HuH-7.5 (cell line): ENCODE measurements around the gene SDK2.

ENCODE experiments used
- DNase-seq: peaks from one replicate; pipeline ENCODE4 v3.0.0; 2011; ENCODE audit warnings: low spot score

The SDK2 gene

DNA sequence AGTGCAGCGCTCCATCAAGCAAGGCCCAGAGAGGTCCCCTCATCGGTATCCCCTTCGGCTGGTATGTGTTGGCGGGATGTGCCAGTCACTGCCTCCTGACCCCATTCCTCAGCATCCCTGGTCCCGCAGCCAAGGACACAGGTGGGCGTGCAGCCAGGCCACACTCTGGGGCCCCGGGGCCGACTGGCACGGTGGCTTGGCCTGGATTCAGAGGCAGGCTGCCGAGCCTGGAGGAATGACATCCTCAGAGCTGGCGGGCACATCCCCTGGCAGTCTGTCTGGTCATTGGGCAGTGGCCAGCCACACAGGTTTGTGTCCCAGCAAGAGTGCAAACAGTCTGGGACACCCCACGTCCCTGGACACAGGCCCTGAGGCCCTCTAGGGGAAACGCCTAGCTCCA, 111.1 kb downstream of the SDK2 start:
- DNase-seq: no peak

DNA sequence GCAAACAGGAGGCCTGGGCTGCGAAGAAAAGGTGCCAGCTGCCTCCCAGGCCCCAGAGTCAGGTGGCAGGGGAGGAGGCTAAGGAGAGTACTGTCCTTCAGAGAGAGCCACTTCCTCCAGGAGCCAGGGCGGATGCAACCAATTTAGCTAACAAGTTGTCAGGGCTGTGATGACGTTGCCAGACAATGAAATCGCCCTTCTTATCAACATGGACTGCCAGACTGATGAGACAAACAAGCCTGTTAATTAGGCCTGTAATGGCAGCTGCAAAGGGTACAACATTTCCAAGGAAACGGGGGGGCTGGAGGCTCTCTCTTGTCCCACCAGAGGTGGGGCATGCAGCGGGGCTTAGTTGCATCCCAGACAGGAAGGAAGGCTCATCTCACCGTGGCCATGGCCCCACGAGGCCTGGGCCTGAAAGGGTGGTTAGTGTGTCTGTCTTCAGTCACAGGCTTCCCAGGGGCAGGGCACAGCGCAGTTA, 111.8 kb downstream of the SDK2 start:
- DNase-seq: no peak

DNA sequence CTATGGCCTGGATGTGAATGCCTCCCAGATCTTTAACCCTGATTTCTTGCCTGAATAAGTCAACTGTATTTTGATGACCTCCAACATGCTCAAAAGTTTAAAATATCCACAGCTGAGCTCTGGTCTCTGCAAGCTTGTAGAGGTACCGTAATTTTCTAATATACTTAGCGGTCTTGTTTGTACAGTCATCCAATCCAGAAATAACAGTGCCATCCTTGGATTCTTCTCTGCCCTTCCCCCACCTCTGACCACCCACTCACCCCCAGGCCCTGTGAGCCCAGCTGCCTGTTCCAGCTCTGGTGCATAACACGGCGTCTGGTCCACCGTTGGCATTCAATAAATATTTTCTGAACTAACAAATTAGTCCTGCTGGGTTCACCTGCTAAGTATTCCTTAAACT, 113.1 kb downstream of the SDK2 start:
- DNase-seq: no peak

DNA sequence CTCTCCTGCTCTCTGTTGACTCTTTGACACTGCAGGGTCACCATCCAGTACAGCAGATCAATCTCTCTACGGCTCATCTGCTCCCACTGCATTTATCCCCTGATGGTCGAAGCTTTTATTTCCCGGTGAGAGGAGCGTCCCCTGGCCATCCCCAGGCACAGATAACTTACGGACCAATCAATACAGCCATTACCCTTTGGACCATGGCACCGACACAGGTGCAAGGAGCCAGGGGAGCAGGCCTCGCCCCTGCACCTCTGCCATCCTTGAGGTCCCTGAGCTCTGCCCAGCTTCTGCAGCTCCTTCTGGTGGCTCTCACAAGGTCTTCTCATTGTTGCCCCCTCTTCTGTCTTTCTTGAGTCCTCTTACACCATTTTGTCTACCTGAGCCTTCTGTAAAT, 115.6 kb downstream of the SDK2 start:
- DNase-seq: no peak

DNA sequence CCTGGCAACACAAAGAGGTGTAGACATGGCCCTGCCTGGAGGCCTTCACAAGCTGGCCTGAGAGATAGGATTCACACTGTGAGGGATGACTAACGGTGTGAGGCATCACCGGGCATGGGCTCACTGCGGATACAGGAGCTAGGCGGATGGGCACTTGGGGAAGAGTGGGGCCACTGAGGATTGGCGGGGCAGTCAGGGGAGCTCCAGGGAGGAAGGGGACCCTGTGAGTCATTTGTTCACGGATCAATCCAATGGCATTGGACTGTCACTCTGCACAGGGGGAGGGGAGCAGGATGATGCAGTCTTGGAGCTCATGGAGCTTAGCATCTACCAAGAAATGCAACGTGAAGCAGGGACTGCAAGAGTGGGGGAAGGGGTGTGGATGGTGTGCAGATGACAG, 117.3 kb downstream of the SDK2 start:
- no peak for DNase-seq

DNA sequence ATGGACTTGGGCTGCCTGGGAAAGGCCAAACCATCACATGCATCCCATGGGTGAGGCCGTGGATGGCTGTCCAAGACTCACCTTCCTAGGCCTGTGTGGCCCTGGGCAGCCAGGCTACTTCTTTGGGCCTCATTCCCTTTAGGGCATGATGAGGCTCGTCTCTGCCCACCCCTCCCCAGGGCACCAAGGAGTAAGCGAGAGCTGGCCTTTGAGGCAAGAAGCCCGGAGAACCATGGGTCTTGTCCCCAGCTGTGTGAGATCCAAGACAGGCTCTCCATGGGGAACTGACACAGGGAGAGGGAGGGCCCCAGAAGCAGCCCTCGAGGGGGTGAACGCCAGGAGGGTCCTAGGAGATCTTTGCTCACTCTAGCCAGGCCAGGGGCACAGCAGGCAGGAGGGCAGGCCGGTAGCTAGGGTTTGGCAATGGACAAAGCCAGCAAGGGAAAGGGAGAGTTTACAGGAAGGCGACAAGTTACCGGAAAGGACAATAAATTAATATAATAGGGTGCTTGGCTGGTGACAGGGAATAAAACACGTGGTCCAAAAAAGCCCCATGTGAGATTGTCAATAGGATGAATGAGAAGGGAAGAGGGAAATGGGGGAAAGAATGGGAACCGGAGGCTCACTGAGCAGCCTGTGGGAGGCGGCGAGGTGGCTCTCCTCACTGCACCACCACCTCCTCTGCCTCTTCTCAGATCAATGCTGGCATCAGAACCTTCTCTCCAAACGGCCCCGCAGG, 119.1 kb downstream of the SDK2 start:
- DNase-seq: no peak

DNA sequence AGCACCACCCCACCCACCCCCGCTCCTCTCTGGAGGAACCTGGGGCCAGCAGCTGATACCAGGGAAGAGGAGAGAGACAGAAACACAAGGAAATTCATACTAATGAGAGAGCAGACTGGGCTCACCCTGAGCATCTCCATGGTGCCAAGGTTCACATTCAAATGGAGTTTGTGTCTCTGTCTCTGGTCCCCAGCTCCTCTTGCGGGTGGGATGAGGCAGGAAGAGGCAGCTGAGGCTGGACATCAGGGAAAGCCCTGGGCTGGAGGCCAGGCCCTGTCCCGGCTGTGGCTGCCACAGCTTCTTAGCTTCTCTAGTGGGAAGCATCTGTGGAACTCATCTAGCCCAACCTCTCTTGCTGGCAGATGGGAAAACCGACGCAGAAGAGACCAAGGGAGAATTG, 121.5 kb downstream of the SDK2 start:
- no peak for DNase-seq

DNA sequence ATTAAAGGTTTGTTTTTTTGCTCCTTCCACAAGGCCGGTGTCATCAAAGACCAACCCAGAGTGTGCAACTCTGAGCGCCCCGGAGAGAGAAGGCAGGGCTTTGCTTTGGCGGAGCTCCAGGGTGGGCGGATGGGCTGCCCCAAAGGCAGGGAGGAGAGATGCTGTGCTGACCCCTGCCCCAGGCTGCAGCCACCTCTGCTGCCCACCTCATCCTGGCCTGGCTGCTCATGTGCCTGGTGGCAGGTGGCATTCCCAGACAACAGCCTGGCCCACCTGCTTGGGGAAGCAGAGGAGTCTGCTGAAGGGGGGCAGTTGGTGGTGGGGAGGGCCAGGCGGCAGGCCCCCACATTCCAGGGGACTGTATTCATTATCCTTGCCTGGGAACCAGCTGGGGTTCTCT, 122.1 kb downstream of the SDK2 start:
- DNase-seq: no peak

DNA sequence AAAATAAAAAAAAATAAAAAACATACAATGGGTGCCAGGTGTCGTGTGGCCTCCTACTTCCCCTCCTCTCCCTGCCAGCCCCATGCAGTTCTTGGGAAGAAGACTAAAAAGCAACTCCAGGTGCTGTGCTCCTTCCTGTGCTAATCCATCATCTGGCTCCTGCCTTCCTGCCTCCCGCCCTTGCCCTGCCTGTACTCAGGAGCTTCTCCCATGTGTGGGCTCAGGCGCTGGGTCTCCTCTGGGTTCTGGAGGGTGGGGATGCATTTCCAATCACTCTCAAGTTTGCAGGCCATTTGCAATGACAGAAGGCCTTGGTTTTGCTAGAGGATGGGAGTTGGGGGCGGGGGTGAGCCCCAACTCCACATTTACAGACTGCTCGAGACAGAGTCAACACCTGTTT, 122.9 kb downstream of the SDK2 start:
- DNase-seq: no peak

DNA sequence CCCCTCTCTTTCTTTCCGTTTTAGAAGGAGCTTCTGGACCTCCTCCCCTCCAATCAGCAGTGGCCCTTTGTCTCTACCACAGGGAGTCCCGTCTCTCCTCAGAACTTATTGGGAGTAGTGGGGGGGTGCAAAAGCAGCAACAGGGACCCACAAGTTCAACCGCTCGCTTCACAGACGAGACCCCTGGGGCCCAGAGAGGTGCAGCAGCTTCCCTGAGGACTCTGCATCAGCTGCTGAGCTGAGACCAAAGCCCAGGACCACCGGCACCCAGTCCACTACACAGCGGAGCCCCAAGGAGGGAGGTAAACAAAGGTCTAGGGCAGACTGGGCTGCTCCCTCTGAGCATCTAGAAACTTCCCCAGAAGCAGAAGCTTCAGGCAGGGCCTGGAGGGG, 123.9 kb downstream of the SDK2 start:
- no peak for DNase-seq

DNA sequence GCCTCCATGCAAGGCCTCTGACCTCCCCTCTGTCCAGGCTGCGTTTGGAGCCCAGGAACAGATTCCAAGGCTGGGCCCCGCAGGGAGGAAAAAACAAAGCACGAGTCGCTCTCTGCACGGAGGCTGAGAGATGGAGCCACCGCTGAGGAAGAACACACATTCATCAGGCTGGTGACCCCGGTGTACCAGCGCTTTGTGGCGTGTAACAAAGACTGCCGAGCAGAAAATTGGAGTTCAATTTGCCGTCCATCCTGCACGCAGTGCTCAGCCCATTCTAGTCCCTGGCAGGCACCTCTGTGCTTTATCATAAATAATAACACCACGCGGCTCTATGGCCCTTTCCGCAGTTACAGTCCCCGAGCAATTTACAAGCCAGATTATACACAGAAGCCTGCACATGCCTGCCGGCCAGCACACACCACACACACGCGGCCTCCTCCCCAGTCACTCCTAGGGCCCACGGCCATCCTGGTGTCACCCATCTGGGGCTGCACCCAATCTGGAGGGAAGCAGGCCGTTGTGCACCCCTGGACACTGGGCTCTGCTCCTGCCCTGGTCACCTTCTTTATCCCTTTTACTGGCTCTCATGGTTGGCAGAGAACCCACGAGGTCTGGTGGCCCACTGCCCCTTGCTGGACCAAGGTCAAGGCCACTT, 124.4 kb downstream of the SDK2 start:
- no peak for DNase-seq

DNA sequence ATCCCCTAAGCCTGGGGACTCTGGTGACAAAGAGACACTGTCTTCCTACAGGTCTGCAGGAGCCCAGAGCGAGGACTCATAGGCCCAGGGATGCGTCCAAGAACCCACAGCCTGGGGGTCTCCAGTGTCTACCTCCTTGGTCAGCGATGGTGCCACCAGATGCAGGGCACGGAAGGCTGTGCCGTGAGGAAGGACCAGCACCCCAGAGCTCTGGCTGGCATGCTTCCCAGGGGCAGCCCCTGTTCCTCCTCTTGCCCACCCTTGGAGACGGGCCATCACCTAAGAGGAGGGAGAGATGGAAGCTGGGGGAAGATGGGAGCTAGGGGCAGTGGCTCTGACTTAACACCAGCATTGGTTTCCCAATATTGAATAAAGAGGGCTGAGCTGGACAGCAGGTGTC, 125.2 kb downstream of the SDK2 start:
- DNase-seq: no peak

DNA sequence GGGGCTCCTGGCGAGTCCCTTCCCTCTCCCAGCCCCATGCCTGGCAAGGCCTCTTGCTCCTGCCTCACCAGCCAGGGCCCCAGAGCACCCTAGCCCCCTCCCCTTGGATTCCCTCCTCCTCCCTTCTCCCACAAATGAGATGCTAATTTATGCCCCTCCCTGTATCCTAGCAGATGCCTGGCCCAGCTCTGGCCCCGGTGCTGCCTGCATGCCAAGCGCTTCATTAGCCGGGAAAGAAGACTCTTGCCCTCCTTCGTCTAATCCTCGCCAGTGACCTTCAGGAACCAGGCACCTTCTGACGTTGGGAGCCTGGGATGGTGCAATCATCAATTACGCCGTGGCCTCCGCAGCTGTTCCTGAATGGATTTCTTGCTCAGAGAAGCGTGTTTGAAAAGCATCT, 127.8 kb downstream of the SDK2 start:
- no peak for DNase-seq

DNA sequence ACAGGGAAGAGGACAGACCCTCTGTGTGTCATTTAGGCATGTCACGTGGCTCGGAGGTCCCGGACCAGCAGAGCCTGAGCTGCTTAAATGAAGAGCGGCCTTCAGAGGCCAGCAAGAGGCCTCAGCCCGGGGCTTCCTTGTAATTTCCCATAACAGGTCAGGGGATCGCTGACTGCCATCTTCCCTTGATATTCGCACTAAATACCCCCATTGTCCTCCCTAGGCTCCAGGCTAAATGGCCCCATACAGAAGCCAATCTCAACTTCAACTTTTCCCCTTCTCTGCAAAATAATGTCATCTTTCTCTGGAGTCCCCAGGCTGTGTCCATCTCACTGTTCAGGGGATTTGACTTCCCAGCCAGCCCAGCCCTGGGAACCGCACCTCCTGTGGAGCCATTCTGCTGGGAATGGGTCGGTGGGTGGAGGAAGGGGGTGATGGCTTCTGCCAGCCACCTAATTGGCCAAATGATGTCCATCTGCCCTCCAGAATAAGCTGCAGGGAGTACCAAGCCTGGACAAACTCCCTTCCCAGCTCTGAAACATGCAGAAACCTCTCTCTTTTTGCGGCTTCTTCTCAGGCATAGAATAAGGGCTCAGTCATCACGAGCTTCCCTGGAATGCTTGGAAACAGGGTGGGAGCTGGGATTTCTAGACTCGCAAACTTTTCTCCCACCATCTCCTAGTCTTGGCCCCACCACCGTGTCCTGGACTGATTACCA, 129.9 kb downstream of the SDK2 start:
- no peak for DNase-seq

DNA sequence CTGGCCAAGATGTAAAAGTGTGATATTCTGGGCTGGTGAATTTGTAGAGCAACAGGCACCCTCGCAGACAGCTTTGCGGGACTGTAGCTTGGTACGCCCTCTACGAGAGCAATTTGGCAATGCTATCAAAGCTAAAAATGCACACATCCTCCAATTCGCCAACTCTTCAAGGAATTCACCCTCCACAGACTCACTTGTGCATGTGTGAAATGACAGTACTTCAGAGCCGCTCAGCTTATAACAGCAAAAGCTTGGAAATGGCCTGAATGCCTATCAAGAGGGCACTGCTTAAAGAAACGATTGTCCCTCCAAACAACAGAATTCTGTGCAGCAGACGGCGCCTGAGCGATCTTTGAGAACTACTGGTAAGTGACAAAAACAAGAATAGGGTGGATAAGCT, 130.8 kb downstream of the SDK2 start:
- DNase-seq: no peak

DNA sequence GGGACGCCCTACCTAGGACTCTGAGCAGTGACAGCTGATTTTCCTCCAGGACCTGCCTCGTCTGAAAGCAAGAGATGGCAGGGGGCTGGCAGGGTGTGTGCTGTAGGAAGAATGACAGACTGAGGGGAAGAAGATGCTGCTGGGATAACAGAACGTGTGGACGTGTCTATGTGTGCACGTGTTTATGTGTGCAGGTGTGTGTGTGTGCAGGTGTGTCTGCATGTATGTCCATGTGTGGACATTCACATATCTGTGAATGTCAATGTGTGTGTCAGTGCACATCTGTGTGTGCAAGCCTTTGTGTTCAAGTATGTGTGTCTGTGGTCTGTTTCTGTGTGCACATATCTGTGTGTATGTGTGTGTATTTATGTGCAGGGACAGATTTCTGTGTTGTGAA, 132.5 kb downstream of the SDK2 start:
- DNase-seq: no peak

DNA sequence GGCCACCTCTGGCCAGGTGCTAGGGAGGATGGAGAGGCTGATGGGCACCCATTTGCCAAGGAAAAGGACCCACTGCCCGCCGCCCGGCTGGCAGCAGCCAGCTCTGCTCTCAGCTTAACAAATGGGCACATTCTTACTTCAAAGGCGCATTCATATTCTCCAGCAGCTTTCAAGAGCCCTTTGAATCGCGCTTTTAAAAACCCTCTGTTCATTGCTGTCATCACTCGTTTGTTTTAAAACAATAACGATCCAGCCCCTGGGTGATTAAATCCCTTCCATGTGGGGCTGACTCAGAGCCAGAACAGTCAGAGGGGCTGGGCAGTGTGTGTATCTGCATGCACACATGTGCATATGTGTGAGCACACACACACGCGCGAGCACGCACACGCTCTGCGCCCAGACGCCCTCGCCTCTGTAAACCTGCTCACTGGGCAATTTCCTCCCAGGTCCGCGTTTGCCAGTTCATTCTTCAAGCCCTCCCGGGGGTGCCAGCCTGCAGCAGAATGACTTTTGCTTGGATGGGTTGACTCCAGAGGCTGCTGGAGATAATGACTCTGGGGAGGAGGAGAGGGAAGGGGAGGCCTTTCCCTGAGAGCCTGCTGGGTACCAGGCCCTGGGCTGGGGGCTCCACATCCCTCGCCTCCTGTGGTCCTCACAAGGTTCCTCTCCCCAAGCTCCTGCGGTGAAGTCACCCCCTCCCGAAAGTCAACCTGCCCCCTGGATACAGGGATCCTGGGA, 133.1 kb downstream of the SDK2 start:
- DNase-seq: no peak

DNA sequence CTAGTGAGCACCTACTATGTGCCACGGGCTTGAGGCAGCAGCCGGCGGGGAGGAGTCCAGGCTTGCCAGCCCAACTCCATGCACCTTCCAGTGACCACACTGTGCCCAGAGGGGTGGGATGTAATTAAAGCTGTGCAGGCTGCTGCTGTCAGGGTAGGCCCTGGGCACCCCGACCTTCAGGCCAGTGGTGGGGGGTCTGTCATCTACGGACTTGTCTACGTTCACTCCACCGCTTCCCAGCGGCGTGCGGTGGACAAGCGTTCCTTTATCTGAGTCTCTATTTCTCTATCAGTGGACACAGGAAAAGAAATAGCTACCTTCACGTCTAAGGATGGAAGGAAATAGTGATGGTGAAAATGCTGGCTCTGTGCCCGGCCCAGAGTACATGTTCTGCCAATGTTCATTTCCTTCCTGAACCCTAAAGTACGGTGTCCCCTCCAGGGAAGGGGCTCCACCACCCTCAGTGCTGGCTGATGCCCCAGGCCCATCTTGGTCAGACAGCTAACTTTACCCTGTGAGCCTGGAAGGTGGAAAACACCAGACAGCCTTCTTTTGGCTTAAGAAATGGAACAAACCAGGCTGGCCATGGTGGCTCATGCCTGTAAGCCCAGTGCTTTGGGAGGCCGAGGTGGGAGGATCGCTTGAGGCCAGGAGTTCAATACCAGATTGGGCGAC, 135.2 kb downstream of the SDK2 start:
- no peak for DNase-seq

DNA sequence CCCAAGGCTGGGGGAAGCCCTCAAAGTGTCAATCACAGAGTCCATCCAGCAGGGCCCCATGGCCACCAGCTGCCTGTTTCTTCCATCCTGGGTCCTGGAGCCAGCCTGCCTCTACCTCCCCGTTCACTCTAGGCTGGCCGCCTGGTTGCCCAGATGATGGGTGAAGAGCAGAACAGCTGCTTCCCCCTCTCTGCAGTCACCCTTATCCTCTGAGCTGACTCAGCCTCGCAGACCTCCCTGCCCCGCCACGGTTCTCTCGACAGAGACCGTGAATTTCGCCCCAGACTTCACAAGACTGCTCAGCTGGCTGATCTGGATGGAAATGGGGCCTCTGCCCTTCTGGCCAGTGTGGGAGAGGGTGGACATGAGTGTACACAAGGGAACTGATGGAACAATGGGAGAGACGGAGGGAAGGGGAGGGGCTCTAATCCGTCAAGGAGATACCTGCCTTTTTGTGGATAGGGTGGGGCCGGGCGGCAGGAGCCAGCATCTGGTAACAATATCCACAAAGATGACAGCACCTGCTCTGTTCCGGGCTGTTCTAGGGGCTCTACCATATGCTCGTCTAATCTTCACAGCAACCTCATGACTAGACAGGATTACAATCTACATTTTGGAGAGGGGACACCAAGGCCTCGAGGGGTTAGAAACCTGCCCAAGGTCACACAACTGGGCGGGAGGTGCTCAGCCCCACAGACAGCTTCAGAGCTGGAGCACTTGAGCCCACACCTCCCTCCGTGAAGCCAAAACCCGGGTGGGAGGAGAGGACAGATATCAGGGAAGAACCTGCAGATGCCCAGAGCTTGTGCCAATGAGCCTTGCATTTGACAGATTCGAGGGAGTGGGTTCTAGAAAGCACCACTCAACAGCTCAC, 136.0 kb downstream of the SDK2 start:
- DNase-seq: no peak

DNA sequence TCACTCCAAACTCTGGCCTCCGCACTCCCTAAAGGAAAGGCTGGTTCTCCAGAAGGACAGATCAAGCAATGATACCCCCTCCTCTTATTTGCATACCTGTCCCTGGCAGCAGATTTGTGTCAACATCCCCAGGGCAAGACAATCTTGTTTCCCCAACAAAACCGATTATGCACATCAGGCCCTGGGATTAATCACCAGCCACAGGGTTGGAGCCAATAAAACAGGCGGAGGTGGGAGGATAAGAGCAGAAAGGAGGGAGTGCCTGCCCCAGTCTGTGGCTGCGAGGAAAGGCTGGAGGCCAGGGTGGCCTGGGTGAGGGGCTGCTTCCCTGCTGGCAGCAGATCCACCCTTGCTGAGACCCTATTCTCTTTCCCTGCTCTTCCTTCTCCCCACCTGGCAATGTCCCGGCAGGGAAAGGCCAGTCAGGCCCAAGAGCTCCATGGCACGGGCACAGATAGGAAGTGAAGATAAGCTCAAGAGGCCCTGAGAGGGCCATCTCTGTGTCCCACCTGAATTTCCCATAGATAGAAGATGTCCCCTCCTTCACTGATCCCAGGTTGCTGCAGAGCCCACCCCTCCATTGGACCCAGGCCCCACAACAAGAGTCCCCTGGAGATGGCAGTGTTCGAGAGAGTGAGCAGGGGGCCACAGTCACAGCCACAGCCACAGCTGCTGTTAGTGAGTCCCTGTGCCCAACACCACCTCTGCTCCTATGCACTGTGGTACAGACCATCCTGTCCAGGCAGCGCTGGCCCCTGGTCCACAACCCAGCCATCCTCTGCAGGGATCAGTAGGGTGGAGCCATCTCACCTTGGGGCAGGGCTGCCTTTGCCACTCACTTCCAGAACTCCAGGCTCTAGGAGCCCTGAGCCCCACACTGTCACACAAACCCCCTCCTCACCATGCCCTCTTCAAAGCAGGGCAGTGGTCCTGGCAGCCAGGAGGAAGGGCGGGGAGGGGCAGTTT, 137.5 kb downstream of the SDK2 start:
- no peak for DNase-seq
